ENCODE measurements around the gene KIAA1958. TPM values are rescaled to one million over a fixed set of nuclear protein-coding genes. Genes with fewer than 3 reads are reported as not detected.

KIAA1958 gene
- total RNA-seq, 1 donor from 2014 or later, result 12.0 TPM

DNA sequence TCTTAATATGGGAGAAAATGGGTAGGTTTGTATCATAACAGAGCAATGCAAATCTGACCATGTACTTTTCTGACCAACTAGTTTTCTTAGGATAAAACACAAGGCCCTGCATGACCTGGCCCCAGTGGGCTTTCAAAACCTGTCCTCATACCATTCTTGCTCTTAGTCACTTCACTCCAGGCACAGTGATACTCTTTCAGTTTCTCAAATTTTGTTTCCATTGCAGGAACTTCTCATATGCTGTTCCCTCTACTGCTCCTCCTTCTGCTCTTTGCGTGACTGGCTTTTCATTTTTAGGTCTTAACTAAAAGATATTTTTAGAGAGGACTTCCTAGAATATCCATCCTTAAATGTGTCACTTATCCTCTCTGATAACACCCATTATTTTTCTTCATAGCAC is 118.9 kb downstream of the KIAA1958 start:
- Histone ChIP-seq H3K4me1 (ENCODE audit: insufficient read depth, low read length) (peaks cover 4% of the 10 kb centered on the region), H4K20me1 (ENCODE audit: insufficient read depth, low read length) (no peaks in the 10 kb centered on the region), H3K27me3 (ENCODE audit: insufficient read depth, low read length) (no peaks in the 10 kb centered on the region), H3K4me3 (ENCODE audit: insufficient read depth, low read depth, low read length) (no peak overlapping the region), H3K36me3 (ENCODE audit: insufficient read depth, low read length) (no peaks in the 10 kb centered on the region), H3K79me2 (ENCODE audit: insufficient read depth, low read length) (no peaks in the 10 kb centered on the region), H3K27ac (ENCODE audit: low read depth, low read length) (no peak overlapping the region), H3K9me3 (ENCODE audit: insufficient read depth, low read depth, low read length) (no peaks in the 10 kb centered on the region), H3K4me2 (ENCODE audit: low read length) (no peak overlapping the region), H2AFZ (ENCODE audit: low read depth, low read length) (no peak overlapping the region), H3K9ac (ENCODE audit: low read length) (no peak overlapping the region)
- TF ChIP-seq, protein P1, sequence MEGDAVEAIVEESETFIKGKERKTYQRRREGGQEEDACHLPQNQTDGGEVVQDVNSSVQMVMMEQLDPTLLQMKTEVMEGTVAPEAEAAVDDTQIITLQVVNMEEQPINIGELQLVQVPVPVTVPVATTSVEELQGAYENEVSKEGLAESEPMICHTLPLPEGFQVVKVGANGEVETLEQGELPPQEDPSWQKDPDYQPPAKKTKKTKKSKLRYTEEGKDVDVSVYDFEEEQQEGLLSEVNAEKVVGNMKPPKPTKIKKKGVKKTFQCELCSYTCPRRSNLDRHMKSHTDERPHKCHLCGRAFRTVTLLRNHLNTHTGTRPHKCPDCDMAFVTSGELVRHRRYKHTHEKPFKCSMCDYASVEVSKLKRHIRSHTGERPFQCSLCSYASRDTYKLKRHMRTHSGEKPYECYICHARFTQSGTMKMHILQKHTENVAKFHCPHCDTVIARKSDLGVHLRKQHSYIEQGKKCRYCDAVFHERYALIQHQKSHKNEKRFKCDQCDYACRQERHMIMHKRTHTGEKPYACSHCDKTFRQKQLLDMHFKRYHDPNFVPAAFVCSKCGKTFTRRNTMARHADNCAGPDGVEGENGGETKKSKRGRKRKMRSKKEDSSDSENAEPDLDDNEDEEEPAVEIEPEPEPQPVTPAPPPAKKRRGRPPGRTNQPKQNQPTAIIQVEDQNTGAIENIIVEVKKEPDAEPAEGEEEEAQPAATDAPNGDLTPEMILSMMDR (IDR thresholded peaks at IDR 0.05; ENCODE audit: insufficient read depth, low read depth, low read length), result no peak
- no peak for TF ChIP-seq EZH2 (IDR thresholded peaks at IDR 0.05; ENCODE audit: insufficient read depth, low read length)
- no peaks in the 10 kb centered on the region for H3K27me3 Mint-ChIP-seq (ENCODE audit: low read depth, unreplicated experiment)
- H3K27ac Mint-ChIP-seq (ENCODE audit: unreplicated experiment), result no peak overlapping the region
- DNase-seq (ENCODE audit: low read depth), result no peak
- no peaks in the 10 kb centered on the region for H3K36me3 Mint-ChIP-seq (ENCODE audit: low read depth, unreplicated experiment)
- no peak for FAIRE-seq
- H3K9me3 Mint-ChIP-seq (ENCODE audit: unreplicated experiment), result no peaks in the 10 kb centered on the region
- no peak overlapping the region for H3K4me3 Mint-ChIP-seq (ENCODE audit: unreplicated experiment)
- no peaks in the 10 kb centered on the region for H3K4me1 Mint-ChIP-seq (ENCODE audit: low read depth, unreplicated experiment)

DNA sequence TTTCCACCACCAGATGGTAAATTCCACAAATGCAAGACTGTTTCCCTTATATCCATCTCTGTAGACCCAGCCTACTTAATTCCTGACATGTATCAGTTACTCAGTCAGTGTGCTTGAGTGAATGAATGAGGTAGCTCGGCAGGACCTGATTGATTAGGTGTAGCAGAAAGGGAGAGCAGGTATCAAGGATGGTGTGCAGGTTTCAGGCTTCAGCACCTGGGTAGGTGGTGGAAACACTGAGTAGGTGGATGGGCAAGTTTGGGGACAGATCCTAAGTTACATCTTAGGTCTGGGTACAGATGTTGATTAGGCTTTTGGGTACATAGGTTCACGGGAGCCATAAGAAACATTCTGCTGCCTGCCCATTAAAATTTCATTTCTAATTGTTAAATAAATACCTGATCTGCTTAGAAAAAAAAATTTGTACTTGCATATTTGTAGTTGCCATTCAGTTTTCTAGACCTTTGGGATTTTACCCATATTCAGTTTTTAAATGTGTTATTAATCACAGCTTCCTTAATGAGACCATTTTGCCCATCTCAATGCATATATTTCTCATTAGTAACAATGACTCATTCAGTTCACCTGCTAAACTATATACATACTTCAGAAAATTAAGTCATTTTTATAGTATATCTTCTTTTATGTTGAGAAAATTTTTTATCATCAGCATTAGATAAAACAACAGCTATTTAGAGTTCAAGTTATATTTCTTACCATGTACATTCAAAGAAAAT is 119.5 kb downstream of the KIAA1958 start:
- no peak overlapping the region for H2AFZ ChIP-seq (ENCODE audit: low read depth, low read length)
- Mint-ChIP-seq H3K4me1 (ENCODE audit: low read depth, unreplicated experiment) (no peaks in the 10 kb centered on the region), H3K9me3 (ENCODE audit: unreplicated experiment) (no peaks in the 10 kb centered on the region), H3K27ac (ENCODE audit: unreplicated experiment) (no peak overlapping the region), H3K4me3 (ENCODE audit: unreplicated experiment) (no peak overlapping the region), H3K36me3 (ENCODE audit: low read depth, unreplicated experiment) (no peaks in the 10 kb centered on the region), H3K27me3 (ENCODE audit: low read depth, unreplicated experiment) (no peaks in the 10 kb centered on the region)
- H3K4me2 ChIP-seq (ENCODE audit: low read length), result no peak overlapping the region
- no peaks in the 10 kb centered on the region for H4K20me1 ChIP-seq (ENCODE audit: insufficient read depth, low read length)
- no peaks in the 10 kb centered on the region for H3K79me2 ChIP-seq (ENCODE audit: insufficient read depth, low read length)
- no peaks in the 10 kb centered on the region for H3K9me3 ChIP-seq (ENCODE audit: insufficient read depth, low read depth, low read length)
- H3K27ac ChIP-seq (ENCODE audit: low read depth, low read length), result no peak overlapping the region
- H3K36me3 ChIP-seq (ENCODE audit: insufficient read depth, low read length), result no peaks in the 10 kb centered on the region
- no peaks in the 10 kb centered on the region for H3K27me3 ChIP-seq (ENCODE audit: insufficient read depth, low read length)
- FAIRE-seq (no peak), DNase-seq (ENCODE audit: low read depth) (no peak)
- peaks cover 4% of the 10 kb centered on the region for H3K4me1 ChIP-seq (ENCODE audit: insufficient read depth, low read length)
- TF ChIP-seq, protein P1 (IDR thresholded peaks at IDR 0.05; ENCODE audit: insufficient read depth, low read depth, low read length), result no peak
- no peak overlapping the region for H3K4me3 ChIP-seq (ENCODE audit: insufficient read depth, low read depth, low read length)
- no peak overlapping the region for H3K9ac ChIP-seq (ENCODE audit: low read length)

DNA sequence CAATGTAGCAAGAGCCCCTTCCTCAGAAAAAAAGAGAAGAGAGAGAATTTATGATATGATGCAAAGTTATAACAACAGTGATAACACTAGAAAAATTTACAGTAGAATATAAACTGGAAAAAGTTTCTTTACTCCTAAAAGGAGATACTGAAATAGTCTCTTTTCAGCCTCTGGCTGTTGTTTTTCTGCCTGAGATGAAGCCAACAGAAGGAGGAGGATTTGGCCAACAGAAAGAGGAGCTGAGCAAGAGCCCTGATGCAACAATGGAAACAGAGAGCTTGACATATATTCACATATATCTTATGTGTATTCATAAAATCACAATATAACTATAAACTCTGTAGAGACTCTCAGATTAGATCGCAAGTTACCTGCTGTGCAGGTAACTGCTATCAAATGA is 122.2 kb downstream of the KIAA1958 start:
- no peaks in the 10 kb centered on the region for H3K9me3 ChIP-seq (ENCODE audit: insufficient read depth, low read depth, low read length)
- H3K4me2 ChIP-seq (ENCODE audit: low read length), result no peak overlapping the region
- no peaks in the 10 kb centered on the region for H3K79me2 ChIP-seq (ENCODE audit: insufficient read depth, low read length)
- DNase-seq (ENCODE audit: low read depth), result no peak
- H3K27me3 ChIP-seq (ENCODE audit: insufficient read depth, low read length), result no peaks in the 10 kb centered on the region
- no peak overlapping the region for H3K4me3 ChIP-seq (ENCODE audit: insufficient read depth, low read depth, low read length)
- no peak overlapping the region for H3K27ac ChIP-seq (ENCODE audit: low read depth, low read length)
- no peaks in the 10 kb centered on the region for H3K27me3 Mint-ChIP-seq (ENCODE audit: low read depth, unreplicated experiment)
- no peaks in the 10 kb centered on the region for H3K9me3 Mint-ChIP-seq (ENCODE audit: unreplicated experiment)
- TF ChIP-seq, protein P1 (IDR thresholded peaks at IDR 0.05; ENCODE audit: insufficient read depth, low read depth, low read length), result no peak
- TF ChIP-seq EZH2 (IDR thresholded peaks at IDR 0.05; ENCODE audit: insufficient read depth, low read length), result no peak
- no peak overlapping the region for H2AFZ ChIP-seq (ENCODE audit: low read depth, low read length)
- FAIRE-seq, result no peak
- no peak overlapping the region for H3K9ac ChIP-seq (ENCODE audit: low read length)
- H3K4me1 Mint-ChIP-seq (ENCODE audit: low read depth, unreplicated experiment), result no peaks in the 10 kb centered on the region
- H3K27ac Mint-ChIP-seq (ENCODE audit: unreplicated experiment), result no peak overlapping the region
- no peaks in the 10 kb centered on the region for H3K4me1 ChIP-seq (ENCODE audit: insufficient read depth, low read length)
- no peak overlapping the region for H3K4me3 Mint-ChIP-seq (ENCODE audit: unreplicated experiment)
- H3K36me3 Mint-ChIP-seq (ENCODE audit: low read depth, unreplicated experiment), result no peaks in the 10 kb centered on the region
- H4K20me1 ChIP-seq (ENCODE audit: insufficient read depth, low read length), result no peaks in the 10 kb centered on the region
- H3K36me3 ChIP-seq (ENCODE audit: insufficient read depth, low read length), result no peaks in the 10 kb centered on the region

All from astrocyte (in vitro differentiated cells and primary cell).